ENCODE measurements around the gene SLC36A3.
A peak's percentile ranks its signal among the peaks of the same experiment; 100 is the strongest.
"Not testable (repeated sequence)": the region's sequence is repeated elsewhere in the genome, so short reads cannot be mapped to it uniquely, and the experiment has no call there.

SLC36A3 gene

DNA sequence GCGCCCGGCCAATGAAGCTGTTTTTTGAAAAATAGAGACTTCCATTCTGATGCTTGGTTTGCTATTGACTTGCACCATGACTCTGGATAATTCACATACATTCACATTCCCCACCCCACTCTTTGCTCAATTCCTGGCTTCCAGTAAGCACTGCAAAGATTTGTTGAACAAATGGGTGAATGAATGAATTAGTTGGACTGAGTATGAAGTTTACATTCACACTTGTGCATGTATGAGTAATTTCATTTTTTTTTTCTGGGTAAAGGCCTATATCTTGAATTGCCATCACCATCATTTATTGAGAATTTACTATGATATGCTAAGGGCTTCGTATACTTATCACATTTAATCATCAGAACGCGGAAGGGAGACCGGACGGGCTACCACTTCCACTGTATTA, 65.9 kb downstream of the SLC36A3 start:
- no peak for ATAC-seq

- no peak for ATAC-seq
Measured at GRCh38 chr5:151236888-151237287, 66.7 kb downstream of the SLC36A3 start.

DNA sequence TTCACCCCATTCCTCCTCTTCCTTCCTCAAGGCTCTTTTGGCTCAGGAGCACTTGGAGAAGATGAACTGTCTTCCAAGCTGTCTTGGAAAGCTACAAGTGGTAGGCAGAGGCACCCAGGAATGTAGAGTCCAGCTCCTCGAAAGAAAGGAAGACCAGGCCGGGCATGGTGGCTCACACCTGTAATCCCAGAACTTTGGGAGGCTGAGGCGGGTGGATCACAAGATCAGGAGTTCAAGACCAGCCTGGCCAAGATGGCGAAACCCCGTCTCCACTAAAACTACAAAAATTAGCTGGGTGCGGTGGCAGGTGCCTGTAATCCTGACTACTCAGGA, 68.4 kb downstream of the SLC36A3 start:
- ATAC-seq, result not testable (repeated sequence)

DNA sequence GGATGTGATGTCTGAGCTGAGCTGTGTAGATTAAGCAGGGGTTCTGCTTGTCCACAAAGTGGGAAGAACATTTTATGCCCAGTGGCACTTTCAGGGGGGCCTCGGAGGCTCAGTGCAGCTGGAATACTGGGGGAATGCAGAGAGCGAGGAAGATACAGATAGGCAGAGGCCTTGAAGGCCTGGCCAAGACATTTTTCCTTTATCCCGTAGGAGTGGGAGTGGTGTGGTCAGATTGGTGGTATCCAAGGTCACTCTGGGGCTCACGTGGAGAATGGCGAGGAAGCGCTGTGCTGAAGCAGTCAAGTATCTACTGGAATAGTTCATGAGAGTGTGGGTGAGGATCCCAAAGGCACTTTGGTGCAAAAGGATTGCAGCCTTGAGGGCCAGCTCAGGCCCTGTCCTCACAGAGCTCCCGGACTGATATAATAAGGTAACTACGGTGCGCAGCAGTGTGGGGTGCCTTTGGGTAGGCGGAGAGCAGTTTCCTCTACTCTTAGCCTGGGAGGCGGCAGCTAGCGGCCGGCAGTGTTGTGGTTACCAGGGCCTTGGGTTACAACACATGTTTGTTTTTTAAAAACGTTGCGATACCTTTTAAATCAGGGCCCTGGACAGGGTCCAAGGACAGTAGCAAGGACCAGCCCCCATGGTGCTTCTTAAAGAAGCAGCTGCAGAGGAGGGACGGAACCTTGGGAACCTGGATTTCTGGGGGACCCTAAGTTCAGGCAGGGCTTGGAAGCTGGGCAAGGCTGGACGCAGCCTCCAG, 68.9 kb downstream of the SLC36A3 start:
- peak; percentile 60 to 69 for ATAC-seq

- no peak for ATAC-seq
Measured at GRCh38 chr5:151233616-151234085, 69.9 kb downstream of the SLC36A3 start.

- no peak for ATAC-seq
Measured at GRCh38 chr5:151231359-151231758, 72.2 kb downstream of the SLC36A3 start.

DNA sequence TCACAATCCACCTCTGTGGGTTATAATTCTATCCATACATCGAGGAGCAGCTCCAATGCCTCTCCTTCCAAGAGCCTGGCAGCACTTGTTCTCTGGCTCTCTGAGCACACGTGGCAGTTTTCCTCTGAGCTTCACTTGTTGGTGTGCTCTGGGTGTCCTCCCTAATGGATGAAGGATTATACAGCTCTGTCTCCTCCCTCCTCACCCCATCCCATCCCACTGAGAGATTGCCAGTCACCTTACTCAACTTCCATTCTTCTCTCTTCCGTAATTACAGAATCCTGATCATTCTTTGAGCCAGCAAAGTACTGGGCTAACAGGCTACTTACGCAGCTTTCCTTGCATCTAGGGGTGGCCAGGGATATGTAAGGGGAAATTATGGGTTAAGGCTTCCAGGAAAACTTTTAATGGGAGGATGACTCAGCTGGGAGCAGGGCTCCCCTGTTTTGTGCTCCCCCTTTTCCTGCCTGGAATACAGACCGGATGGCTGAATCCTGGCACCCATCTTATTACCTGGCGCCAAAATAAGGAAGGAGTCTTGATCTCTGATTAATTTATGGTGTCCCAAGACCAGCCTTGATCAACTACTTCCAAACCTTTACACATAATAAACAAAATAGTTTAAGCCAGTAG, 73.4 kb downstream of the SLC36A3 start:
- ATAC-seq, result no peak

DNA sequence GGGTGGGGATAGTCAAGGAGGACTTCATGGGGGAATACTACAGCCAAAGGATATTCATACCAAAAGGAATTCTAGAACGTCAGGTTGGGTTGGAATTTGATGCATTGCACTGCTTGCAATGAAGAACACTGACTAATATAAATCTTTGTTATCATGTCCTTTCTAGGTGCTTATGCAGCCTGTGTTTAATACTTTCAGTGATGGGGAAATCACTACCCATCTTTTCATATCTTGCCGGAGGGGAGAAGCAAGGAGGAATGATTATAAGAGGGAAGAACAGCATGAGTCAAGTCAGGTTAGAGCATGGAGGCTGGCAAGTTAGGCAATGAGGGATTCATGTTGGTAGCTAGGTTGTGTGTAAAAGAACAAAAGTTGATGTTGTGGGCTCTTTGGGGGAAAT, 74.6 kb downstream of the SLC36A3 start:
- ATAC-seq, result no peak

DNA sequence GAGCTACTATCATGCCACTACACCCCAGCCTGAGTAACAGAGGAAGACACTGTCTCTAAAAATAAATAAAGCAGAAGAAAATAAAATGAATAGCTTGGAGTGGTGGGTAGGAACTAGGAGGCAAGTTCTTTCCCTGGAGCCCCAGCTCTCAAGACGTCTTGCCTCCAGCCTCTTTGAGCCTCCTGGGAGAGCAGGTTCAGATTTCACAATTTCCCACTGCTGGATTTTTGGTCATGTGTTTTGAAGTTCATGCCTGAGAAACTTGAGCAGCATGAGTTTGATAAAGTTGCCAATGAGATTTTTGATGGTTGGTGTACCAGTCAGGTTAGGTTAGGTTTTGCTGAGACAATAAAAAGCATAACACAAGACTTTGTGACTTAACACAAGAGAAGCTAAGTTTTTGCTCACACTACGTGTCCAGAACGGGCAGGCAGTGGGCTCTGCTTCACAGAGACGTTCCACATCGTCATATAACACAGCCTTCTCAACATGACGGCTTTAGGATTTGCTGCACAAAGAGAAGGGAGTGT, 75.6 kb downstream of the SLC36A3 start:
- no peak for ATAC-seq

Measured in activated CD4-positive, CD25-positive, alpha-beta regulatory T cell treated with anti-CD3 and anti-CD28 coated beads, Interleukin-2, amount 50 U/mL, for 24 hours (primary cell).